ENCODE results near the gene MAX. TPM values are rescaled to one million over a fixed set of nuclear protein-coding genes. Genes with fewer than 3 reads are reported as not detected.
"Not testable (repeated sequence)": the region's sequence is repeated elsewhere in the genome, so short reads cannot be mapped to it uniquely, and the experiment has no call there.

The MAX gene
- total RNA-seq, 1 donor from 2014 or later: 76.1 TPM

DNA sequence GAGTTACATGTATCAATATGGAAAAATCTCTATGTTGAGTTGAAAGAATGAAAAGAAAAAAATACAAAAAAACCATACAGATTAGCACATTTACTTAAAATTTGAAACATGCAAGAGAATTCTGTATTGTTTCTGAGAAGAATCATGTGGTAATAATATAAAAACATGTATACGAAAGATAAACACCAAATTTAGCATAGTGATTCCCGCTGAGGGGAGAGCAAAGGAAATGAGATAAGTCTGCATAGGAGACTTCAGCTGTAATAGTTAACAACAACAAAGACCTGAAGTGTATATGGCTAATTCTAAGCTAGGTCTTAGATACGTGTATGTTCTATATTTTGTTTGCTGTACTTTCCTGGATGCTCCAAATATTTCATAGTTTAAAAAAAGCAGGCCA lies 69.1 kb downstream of the MAX start:
- Mint-ChIP-seq H3K36me3 (ENCODE audit: low read depth, unreplicated experiment) (peaks cover 15% of the 10 kb centered on the region), H3K27ac (ENCODE audit: unreplicated experiment) (no peak overlapping the region), H3K9me3 (ENCODE audit: unreplicated experiment) (no peaks in the 10 kb centered on the region), H3K4me1 (ENCODE audit: unreplicated experiment) (no peaks in the 10 kb centered on the region), H3K27me3 (ENCODE audit: unreplicated experiment) (peaks cover 2% of the 10 kb centered on the region), H3K4me3 (ENCODE audit: unreplicated experiment) (no peak overlapping the region)
- TF ChIP-seq, protein P1, sequence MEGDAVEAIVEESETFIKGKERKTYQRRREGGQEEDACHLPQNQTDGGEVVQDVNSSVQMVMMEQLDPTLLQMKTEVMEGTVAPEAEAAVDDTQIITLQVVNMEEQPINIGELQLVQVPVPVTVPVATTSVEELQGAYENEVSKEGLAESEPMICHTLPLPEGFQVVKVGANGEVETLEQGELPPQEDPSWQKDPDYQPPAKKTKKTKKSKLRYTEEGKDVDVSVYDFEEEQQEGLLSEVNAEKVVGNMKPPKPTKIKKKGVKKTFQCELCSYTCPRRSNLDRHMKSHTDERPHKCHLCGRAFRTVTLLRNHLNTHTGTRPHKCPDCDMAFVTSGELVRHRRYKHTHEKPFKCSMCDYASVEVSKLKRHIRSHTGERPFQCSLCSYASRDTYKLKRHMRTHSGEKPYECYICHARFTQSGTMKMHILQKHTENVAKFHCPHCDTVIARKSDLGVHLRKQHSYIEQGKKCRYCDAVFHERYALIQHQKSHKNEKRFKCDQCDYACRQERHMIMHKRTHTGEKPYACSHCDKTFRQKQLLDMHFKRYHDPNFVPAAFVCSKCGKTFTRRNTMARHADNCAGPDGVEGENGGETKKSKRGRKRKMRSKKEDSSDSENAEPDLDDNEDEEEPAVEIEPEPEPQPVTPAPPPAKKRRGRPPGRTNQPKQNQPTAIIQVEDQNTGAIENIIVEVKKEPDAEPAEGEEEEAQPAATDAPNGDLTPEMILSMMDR (IDR thresholded peaks at IDR 0.05; ENCODE audit: unreplicated experiment): no peak
- DNase-seq (ENCODE audit: low spot score): no peak

DNA sequence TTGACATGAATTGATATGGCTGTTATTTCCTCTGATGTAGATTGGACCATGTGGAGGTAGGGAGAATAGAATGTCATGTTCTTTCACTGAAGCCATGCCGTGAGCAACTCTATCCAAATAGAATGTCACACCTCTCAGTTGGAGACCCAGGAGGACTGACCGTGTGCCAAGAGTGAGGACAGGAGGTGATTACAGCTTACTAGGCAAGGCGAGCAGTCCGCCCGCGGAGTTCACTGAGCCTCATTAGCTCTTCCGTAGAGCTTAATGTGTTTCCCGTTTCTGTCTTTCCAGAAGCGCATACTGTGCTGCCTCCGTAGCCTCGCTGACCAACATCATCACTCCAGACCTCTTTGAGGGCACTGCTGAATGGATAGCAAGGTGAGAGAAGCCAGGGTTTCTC lies 70.0 kb downstream of the MAX start:
- Mint-ChIP-seq H3K27me3 (ENCODE audit: unreplicated experiment) (peaks cover 2% of the 10 kb centered on the region), H3K27ac (ENCODE audit: unreplicated experiment) (no peak overlapping the region), H3K4me1 (ENCODE audit: unreplicated experiment) (no peaks in the 10 kb centered on the region), H3K36me3 (ENCODE audit: low read depth, unreplicated experiment) (peaks cover 19% of the 10 kb centered on the region), H3K4me3 (ENCODE audit: unreplicated experiment) (peak overlapping the region; percentile 68), H3K9me3 (ENCODE audit: unreplicated experiment) (no peaks in the 10 kb centered on the region)
- no peak for DNase-seq (ENCODE audit: low spot score)
- TF ChIP-seq, protein P1 (IDR thresholded peaks at IDR 0.05; ENCODE audit: unreplicated experiment): no peak

DNA sequence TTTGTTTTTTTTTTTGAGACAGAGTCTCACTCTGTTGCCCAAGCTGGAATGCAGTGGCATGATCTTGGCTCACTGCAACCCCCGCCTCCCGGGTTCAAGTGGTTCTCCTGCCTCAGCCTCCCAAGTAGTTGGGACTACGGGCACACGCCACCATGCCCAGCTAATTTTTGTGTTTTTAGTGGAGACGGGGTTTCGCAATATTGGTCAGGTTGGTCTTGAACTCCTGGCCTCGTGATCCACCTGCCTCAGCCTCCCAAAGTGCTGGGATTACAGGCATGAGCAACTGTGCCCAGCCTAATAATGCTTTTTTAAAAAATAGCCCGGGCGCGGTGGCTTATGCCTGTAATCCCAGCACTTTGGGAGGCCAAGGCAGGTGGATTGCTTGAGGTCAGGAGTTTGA lies 71.0 kb downstream of the MAX start:
- not testable (repeated sequence) for H3K27ac Mint-ChIP-seq (ENCODE audit: unreplicated experiment); H3K27me3 Mint-ChIP-seq (ENCODE audit: unreplicated experiment); H3K4me1 Mint-ChIP-seq (ENCODE audit: unreplicated experiment); H3K4me3 Mint-ChIP-seq (ENCODE audit: unreplicated experiment); H3K9me3 Mint-ChIP-seq (ENCODE audit: unreplicated experiment); DNase-seq (ENCODE audit: low spot score)
- peaks cover 22% of the 10 kb centered on the region for H3K36me3 Mint-ChIP-seq (ENCODE audit: low read depth, unreplicated experiment)

DNA sequence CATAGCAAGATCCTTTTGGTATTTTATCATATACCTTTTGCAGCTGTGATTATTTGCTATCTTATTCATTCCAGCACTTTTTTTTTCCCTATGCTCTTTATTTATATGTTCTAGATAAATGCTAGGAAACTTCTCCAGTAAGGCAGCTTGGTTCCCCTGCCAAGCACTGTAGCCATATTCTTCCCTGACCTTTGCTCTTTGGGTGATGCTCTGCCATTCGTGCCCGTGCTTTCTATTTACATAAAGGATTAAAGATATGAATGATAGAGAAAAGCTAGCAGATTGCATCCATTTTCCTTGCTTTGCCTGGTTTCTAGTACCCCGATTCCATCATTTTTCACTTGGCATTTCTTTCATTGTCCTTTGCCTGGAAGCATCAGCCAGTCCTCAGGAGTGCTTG lies 73.4 kb downstream of the MAX start:
- Mint-ChIP-seq H3K4me3 (ENCODE audit: unreplicated experiment) (no peak overlapping the region), H3K4me1 (ENCODE audit: unreplicated experiment) (no peaks in the 10 kb centered on the region), H3K27me3 (ENCODE audit: unreplicated experiment) (no peaks in the 10 kb centered on the region), H3K9me3 (ENCODE audit: unreplicated experiment) (no peaks in the 10 kb centered on the region), H3K36me3 (ENCODE audit: low read depth, unreplicated experiment) (peaks cover 22% of the 10 kb centered on the region), H3K27ac (ENCODE audit: unreplicated experiment) (no peak overlapping the region)
- no peak for DNase-seq (ENCODE audit: low spot score)
- TF ChIP-seq, protein P1 (IDR thresholded peaks at IDR 0.05; ENCODE audit: unreplicated experiment): no peak

DNA sequence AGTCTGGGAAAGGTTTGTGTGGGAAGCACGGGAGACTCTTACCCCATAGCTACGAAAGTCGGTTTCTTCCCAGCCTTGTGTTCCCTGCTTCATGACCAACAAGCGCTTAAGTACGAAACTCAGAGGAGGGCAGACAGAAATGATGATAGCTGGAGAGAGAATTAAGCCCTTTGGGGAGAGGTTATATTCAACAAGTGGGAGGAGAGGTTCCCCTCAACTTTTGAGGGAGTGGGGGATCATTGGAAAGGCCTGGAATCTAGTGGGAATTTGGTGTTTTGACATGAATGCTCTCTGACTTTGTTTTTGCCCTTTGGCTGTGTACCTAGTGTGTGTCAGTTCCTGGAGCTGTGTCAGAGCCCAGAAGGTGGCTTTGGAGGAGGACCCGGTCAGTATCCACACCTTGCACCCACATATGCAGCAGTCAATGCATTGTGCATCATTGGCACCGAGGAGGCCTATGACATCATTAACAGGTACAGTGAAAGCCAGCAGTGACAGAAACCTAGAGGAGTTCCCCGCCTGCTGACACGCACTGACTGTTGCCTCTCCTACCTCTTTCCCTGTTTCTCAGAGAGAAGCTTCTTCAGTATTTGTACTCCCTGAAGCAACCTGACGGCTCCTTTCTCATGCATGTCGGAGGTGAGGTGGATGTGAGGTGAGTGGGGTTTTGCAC lies 75.1 kb downstream of the MAX start:
- H3K27me3 Mint-ChIP-seq (ENCODE audit: unreplicated experiment): no peaks in the 10 kb centered on the region
- H3K4me1 Mint-ChIP-seq (ENCODE audit: unreplicated experiment): no peaks in the 10 kb centered on the region
- TF ChIP-seq, protein P1 (IDR thresholded peaks at IDR 0.05; ENCODE audit: unreplicated experiment): no peak
- peaks cover 18% of the 10 kb centered on the region for H3K36me3 Mint-ChIP-seq (ENCODE audit: low read depth, unreplicated experiment)
- H3K4me3 Mint-ChIP-seq (ENCODE audit: unreplicated experiment): no peak overlapping the region
- no peak for DNase-seq (ENCODE audit: low spot score)
- H3K27ac Mint-ChIP-seq (ENCODE audit: unreplicated experiment): no peak overlapping the region
- H3K9me3 Mint-ChIP-seq (ENCODE audit: unreplicated experiment): no peaks in the 10 kb centered on the region

Measured in endothelial cell (in vitro differentiated cells).